GM10248 (cell line): ENCODE data around the gene FNBP1L.

Experiments used
- CTCF ChIA-PET: fragments of 300-600 bp; sonication (Branson Sonifier 250); formaldehyde crosslinking; extraction: SDS; loops from one replicate; lab custom pipeline; 2021; ENCODE audit warnings: antibody characterized with exemption; lab: Yijun Ruan, JAX
- POLR2A ChIA-PET: fragments of 350-650 bp; sonication (Branson Sonifier 250); formaldehyde crosslinking; extraction: SDS; loops from one replicate; lab custom pipeline; 2020; ENCODE audit warnings: antibody characterized with exemption; lab: Yijun Ruan, JAX
- DNase-seq: peaks from one replicate; pipeline ENCODE4 v3.0.0; 2012; ENCODE audit errors: extremely low spot score
- CTCF ChIP-seq: IDR thresholded peaks from 2 replicates; pipeline ENCODE4 v1.5.1; 2012; ENCODE audit warnings: mild to moderate bottlenecking, low read depth; ENCODE audit errors: extremely low read depth, missing control alignments, control extremely low read depth

The FNBP1L gene

GRCh38 chr1:93577536-93578432, 129.9 kb downstream of the FNBP1L start:
- ChIA-PET CTCF (interaction anchor here (0.7 to 1.2 kb wide), 2 partner anchors 11 to 52 kb away, joined by 3 read pairs; no protein-coding TSS in a partner anchor), POLR2A (no interaction called here)

GRCh38 chr1:93578433-93578830, 130.5 kb downstream of the FNBP1L start:
- CTCF ChIA-PET = interaction anchor here (1.2 kb wide), 1 partner anchor 11 kb away, joined by 3 read pairs; no protein-coding TSS in a partner anchor
- no peak for DNase-seq
- POLR2A ChIA-PET = no interaction called here
- no peak for TF ChIP-seq CTCF

More at GRCh38 chr1:93577536-93578432, 129.9 kb downstream of the FNBP1L start:
- DNase-seq = no peak
- no peak for TF ChIP-seq CTCF

GRCh38 chr1:93578911-93579825, 131.2 kb downstream of the FNBP1L start:
- ChIA-PET CTCF (interaction anchor here (1.2 to 2.0 kb wide), 3 partner anchors 10 to 52 kb away, joined by 3 to 4 read pairs (median 4); no protein-coding TSS in a partner anchor), POLR2A (no interaction called here)
- no peak for TF ChIP-seq CTCF
- no peak for DNase-seq

- no peak for DNase-seq
- TF ChIP-seq CTCF = no peak
- ChIA-PET POLR2A (interaction anchor here (0.7 kb wide), 1 partner anchor 435 kb away, joined by 5 read pairs; no protein-coding TSS in a partner anchor), CTCF (interaction anchor here (0.8 to 2.0 kb wide), 3 partner anchors 12 to 51 kb away, joined by 3 to 4 read pairs (median 4); no protein-coding TSS in a partner anchor)
Measured at GRCh38 chr1:93579891-93580290, 132.0 kb downstream of the FNBP1L start.

GRCh38 chr1:93581917-93582850, 134.3 kb downstream of the FNBP1L start:
- TF ChIP-seq CTCF = no peak
- POLR2A ChIA-PET = no interaction called here
- DNase-seq = no peak
- CTCF ChIA-PET = interaction anchor here (0.7 to 2.1 kb wide), 4 partner anchors 17 to 232 kb away, joined by 3 to 5 read pairs (median 4); no protein-coding TSS in a partner anchor
